HEK293 (cell line): ENCODE measurements around the gene GMEB2.
A peak's percentile ranks its signal among the peaks of the same experiment; 100 is the strongest.

Experiments
- CTCF ChIA-PET: fragments of 350-600 bp; formaldehyde crosslinking; extraction: SDS; loops from one replicate; lab custom pipeline; 2021; ENCODE audit warnings: antibody characterized with exemption; lab: Yijun Ruan, JAX
- POLR2A ChIA-PET: fragments of 300-600 bp; formaldehyde crosslinking; extraction: SDS; loops from one replicate; lab custom pipeline; 2020; ENCODE audit warnings: antibody characterized with exemption, inconsistent platforms; lab: Yijun Ruan, JAX
- H3K27ac ChIP-seq: fragments of 200-500 bp; sonication (Bioruptor generic); 2 replicates; pipeline ENCODE4 v1.5.1; 2014; ENCODE audit warnings: low read depth, low read length, control low read depth, inconsistent platforms; ENCODE audit errors: extremely low read depth
- H3K36me3 ChIP-seq, 2 experiments: fragments of 200-500 bp in 1 of 2; sonication (Bioruptor generic) in 1 of 2; 1 replicate in 1 of 2; 2 replicates in 1 of 2; pipeline ENCODE4 v1.5.1; 2014 to 2017; ENCODE audit warnings: inconsistent platforms in 2 of 2, low read length in 2 of 2; ENCODE audit not compliant: control insufficient read depth in 2 of 2, insufficient read depth in 1 of 2
- H3K4me1 ChIP-seq: fragments of 200-500 bp; sonication (Bioruptor generic); 2 replicates; pipeline ENCODE4 v1.5.1; 2014; ENCODE audit warnings: mild to moderate bottlenecking, low read length, inconsistent platforms; ENCODE audit not compliant: control insufficient read depth, insufficient read depth
- H3K4me3 ChIP-seq: 2 replicates; pipeline ENCODE4 v1.5.1; 2011; ENCODE audit warnings: low read depth, mild to moderate bottlenecking, control low read depth, low read length, moderate library complexity
- H3K9me3 ChIP-seq: fragments of 200-500 bp; sonication (Bioruptor generic); 2 replicates; pipeline ENCODE4 v1.5.1; 2014; ENCODE audit warnings: low read depth, low read length, inconsistent platforms; ENCODE audit not compliant: control insufficient read depth, insufficient read depth
- OVOL3 ChIP-seq: fragments of 450-650 bp; formaldehyde crosslinking; IDR thresholded peaks from 2 replicates; pipeline ENCODE4 v1.5.1; 2016; ENCODE audit warnings: missing biosample characterization, missing genetic modification characterization
- SETDB1 ChIP-seq: IDR thresholded peaks from one replicate; pipeline ENCODE4 v1.6.1; 2017; ENCODE audit warnings: mild to moderate bottlenecking, low read length, moderate library complexity, mixed read lengths; ENCODE audit not compliant: insufficient read length
- SP7 ChIP-seq: fragments of 450-650 bp; formaldehyde crosslinking; IDR thresholded peaks from 2 replicates; pipeline ENCODE4 v1.5.1; 2016; ENCODE audit warnings: missing biosample characterization, missing genetic modification characterization
- ZEB2 ChIP-seq: fragments of 450-650 bp; formaldehyde crosslinking; IDR thresholded peaks from 2 replicates; pipeline ENCODE4 v1.5.1; 2016; ENCODE audit warnings: missing biosample characterization, missing genetic modification characterization
- ZFP37 ChIP-seq: fragments of 450-650 bp; formaldehyde crosslinking; IDR thresholded peaks from 2 replicates; pipeline ENCODE4 v1.5.1; 2016; ENCODE audit warnings: missing biosample characterization, missing genetic modification characterization
- ZNF10 ChIP-seq: fragments of 450-650 bp; formaldehyde crosslinking; IDR thresholded peaks from 2 replicates; pipeline ENCODE4 v1.5.1; 2017; ENCODE audit warnings: missing biosample characterization, missing genetic modification characterization
- ZNF184 ChIP-seq: fragments of 450-650 bp; IDR thresholded peaks from 2 replicates; pipeline ENCODE4 v1.5.1; 2018; ENCODE audit warnings: missing biosample characterization, mild to moderate bottlenecking, missing genetic modification characterization
- ZNF302 ChIP-seq: fragments of 450-650 bp; formaldehyde crosslinking; IDR thresholded peaks from 2 replicates; pipeline ENCODE4 v1.5.1; 2016; ENCODE audit warnings: missing biosample characterization, missing genetic modification characterization, low read depth
- ZNF433 ChIP-seq: fragments of 450-650 bp; formaldehyde crosslinking; IDR thresholded peaks from 2 replicates; pipeline ENCODE4 v1.5.1; 2016; ENCODE audit warnings: missing biosample characterization, missing genetic modification characterization, low read depth
- ZNF501 ChIP-seq: fragments of 450-650 bp; formaldehyde crosslinking; IDR thresholded peaks from 2 replicates; pipeline ENCODE4 v1.5.1; 2016; ENCODE audit warnings: missing biosample characterization, missing genetic modification characterization
- ZNF600 ChIP-seq: fragments of 450-650 bp; formaldehyde crosslinking; IDR thresholded peaks from 2 replicates; pipeline ENCODE4 v1.5.1; 2016; ENCODE audit warnings: missing biosample characterization, missing genetic modification characterization
- ZNF621 ChIP-seq: fragments of 450-650 bp; formaldehyde crosslinking; IDR thresholded peaks from 2 replicates; pipeline ENCODE4 v1.5.1; 2017; ENCODE audit warnings: missing biosample characterization, missing genetic modification characterization
- ZNF626 ChIP-seq: fragments of 450-650 bp; sonication (Bioruptor Pico); formaldehyde crosslinking; IDR thresholded peaks from 2 replicates; pipeline ENCODE4 v1.5.1; 2018; ENCODE audit warnings: missing biosample characterization, missing genetic modification characterization, inconsistent platforms
- ZNF670 ChIP-seq: fragments of 450-650 bp; formaldehyde crosslinking; IDR thresholded peaks from 2 replicates; pipeline ENCODE4 v1.5.1; 2016; ENCODE audit warnings: missing biosample characterization, missing genetic modification characterization, low read depth
- ZNF701 ChIP-seq: fragments of 450-650 bp; formaldehyde crosslinking; IDR thresholded peaks from 2 replicates; pipeline ENCODE4 v1.5.1; 2016; ENCODE audit warnings: missing biosample characterization, missing genetic modification characterization
- ZNF792 ChIP-seq: fragments of 450-650 bp; formaldehyde crosslinking; IDR thresholded peaks from 2 replicates; pipeline ENCODE4 v1.5.1; 2016; ENCODE audit warnings: missing biosample characterization, missing genetic modification characterization
- ZSCAN16 ChIP-seq: fragments of 450-650 bp; formaldehyde crosslinking; IDR thresholded peaks from 2 replicates; pipeline ENCODE4 v1.5.1; 2016; ENCODE audit warnings: missing biosample characterization, missing genetic modification characterization
- TF ChIP-seq, protein P1 (sequence below): fragments of 450-650 bp; formaldehyde crosslinking; IDR thresholded peaks from 2 replicates; pipeline ENCODE4 v1.5.1; 2016; ENCODE audit warnings: missing biosample characterization, missing genetic modification characterization
- TF ChIP-seq, protein P2 (sequence below): fragments of 450-650 bp; IDR thresholded peaks from 2 replicates; pipeline ENCODE4 v1.5.1; 2018; ENCODE audit warnings: missing biosample characterization, missing genetic modification characterization
- TF ChIP-seq, protein P3 (sequence below): fragments of 450-650 bp; formaldehyde crosslinking; IDR thresholded peaks from 2 replicates; pipeline ENCODE4 v1.5.1; 2016; ENCODE audit warnings: missing biosample characterization, missing genetic modification characterization, low read depth
- TF ChIP-seq, protein P4 (sequence below): sonication (generic); formaldehyde crosslinking; IDR thresholded peaks from 2 replicates; pipeline ENCODE4 v1.8.1; 2022; ENCODE audit warnings: mild to moderate bottlenecking, moderate library complexity, missing genetic modification reagents
- TF ChIP-seq, protein P5 (sequence below): fragments of 450-650 bp; formaldehyde crosslinking; IDR thresholded peaks from 2 replicates; pipeline ENCODE4 v1.5.1; 2017; ENCODE audit warnings: missing biosample characterization, missing genetic modification characterization

GMEB2 gene

DNA sequence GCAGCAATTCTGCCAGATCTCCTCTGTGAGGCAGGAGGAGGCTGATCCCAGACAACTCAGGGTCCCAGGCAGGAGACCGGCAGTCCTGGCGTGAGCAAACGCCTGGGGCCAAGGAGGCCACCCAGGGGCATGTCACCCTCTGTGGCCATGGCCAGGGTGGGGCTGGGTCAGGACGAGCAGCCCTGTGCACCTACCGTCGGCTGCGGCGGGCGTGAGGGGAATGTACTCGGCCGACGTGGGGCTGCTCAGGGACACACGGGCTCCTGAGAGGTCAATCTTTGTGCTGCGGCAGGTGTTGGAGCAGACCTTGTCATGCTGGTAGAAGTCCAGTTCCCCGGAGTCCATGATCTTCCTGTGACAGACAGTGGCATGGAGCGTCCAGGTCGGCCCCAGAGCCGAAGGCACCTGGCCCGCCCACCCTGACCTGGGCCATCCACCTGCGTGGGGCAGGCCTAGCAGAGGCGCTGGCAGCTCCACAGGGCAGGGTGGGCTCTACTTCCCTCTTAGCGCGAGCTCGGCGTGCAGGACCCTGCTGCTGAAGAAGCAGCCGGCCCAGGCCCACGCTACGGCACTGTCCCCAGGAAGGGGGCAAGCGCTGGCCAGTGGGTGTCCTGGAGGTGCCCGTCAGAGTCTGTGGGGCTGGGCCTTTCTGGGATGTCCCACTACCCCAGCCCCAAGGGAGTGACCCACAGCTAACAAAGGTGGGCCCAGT is 31.3 kb downstream of the GMEB2 start:
- ChIA-PET CTCF (no interaction called here), POLR2A (no interaction called here)
- Histone ChIP-seq H3K9me3 (no peaks in the 10 kb centered on the region), H3K36me3 (peaks cover 6 to 64% of the 10 kb centered on the region in 2 experiments; a peak in 2 of 3 replicates), H3K4me1 (no peaks in the 10 kb centered on the region), H3K4me3 (no peak overlapping the region), H3K27ac (no peak overlapping the region)
- 0 out of 2 replicates have a peak, but pooled peaks have one; percentile 25 for TF ChIP-seq ZNF600 (tag by site-specific recombination)
- no peak for TF ChIP-seq ZNF670

DNA sequence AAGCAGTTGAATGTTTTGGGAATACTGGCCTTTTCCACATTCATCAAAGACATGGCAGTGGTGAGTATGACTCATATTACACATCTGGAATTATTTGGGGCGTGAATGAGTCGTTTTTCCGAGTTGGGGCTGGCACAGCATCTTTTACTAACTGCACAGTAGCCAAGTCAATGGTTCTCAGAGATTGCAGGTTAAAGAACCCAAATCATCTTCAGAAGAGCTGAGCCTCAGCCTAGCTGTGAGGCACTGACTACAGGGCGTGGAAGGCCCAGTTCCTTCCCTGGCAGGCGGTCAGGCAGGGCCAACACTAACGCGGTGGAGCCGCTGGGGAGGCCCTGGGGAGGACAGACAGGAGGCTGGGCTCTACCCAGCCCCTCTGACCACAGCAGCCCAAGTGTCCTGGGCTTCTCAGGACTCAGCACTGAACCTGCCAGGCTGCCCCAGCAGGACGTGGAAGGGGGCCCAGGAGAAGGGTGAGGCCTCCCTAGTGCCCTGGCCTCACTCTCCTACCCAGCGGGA is 32.8 kb downstream of the GMEB2 start:
- Histone ChIP-seq H3K4me1 (no peaks in the 10 kb centered on the region), H3K27ac (no peak overlapping the region), H3K4me3 (no peak overlapping the region)
- ChIA-PET POLR2A (no interaction called here), CTCF (no interaction called here)
- TF ChIP-seq SETDB1 (no peak), ZFP37 (no peak), OVOL3 (no peak), ZNF184 (tag by site-specific recombination) (no peak), ZNF302 (no peak), ZNF792 (tag by site-specific recombination) (no peak), ZSCAN16 (no peak), ZNF501 (tag by site-specific recombination) (no peak), ZNF621 (tag by site-specific recombination) (no peak), ZNF10 (tag by site-specific recombination) (no peak), SP7 (tag by site-specific recombination) (no peak), ZNF433 (no peak), ZEB2 (tag by site-specific recombination) (no peak), ZNF701 (tag by site-specific recombination) (no peak), ZNF626 (no peak)
- TF ChIP-seq, protein P1, sequence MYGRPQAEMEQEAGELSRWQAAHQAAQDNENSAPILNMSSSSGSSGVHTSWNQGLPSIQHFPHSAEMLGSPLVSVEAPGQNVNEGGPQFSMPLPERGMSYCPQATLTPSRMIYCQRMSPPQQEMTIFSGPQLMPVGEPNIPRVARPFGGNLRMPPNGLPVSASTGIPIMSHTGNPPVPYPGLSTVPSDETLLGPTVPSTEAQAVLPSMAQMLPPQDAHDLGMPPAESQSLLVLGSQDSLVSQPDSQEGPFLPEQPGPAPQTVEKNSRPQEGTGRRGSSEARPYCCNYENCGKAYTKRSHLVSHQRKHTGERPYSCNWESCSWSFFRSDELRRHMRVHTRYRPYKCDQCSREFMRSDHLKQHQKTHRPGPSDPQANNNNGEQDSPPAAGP (tag by site-specific recombination) = no peak
- TF ChIP-seq, protein P2, sequence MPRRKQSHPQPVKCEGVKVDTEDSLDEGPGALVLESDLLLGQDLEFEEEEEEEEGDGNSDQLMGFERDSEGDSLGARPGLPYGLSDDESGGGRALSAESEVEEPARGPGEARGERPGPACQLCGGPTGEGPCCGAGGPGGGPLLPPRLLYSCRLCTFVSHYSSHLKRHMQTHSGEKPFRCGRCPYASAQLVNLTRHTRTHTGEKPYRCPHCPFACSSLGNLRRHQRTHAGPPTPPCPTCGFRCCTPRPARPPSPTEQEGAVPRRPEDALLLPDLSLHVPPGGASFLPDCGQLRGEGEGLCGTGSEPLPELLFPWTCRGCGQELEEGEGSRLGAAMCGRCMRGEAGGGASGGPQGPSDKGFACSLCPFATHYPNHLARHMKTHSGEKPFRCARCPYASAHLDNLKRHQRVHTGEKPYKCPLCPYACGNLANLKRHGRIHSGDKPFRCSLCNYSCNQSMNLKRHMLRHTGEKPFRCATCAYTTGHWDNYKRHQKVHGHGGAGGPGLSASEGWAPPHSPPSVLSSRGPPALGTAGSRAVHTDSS = no peak
- TF ChIP-seq, protein P3, sequence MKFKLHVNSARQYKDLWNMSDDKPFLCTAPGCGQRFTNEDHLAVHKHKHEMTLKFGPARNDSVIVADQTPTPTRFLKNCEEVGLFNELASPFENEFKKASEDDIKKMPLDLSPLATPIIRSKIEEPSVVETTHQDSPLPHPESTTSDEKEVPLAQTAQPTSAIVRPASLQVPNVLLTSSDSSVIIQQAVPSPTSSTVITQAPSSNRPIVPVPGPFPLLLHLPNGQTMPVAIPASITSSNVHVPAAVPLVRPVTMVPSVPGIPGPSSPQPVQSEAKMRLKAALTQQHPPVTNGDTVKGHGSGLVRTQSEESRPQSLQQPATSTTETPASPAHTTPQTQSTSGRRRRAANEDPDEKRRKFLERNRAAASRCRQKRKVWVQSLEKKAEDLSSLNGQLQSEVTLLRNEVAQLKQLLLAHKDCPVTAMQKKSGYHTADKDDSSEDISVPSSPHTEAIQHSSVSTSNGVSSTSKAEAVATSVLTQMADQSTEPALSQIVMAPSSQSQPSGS = no peak
- TF ChIP-seq, protein P4, sequence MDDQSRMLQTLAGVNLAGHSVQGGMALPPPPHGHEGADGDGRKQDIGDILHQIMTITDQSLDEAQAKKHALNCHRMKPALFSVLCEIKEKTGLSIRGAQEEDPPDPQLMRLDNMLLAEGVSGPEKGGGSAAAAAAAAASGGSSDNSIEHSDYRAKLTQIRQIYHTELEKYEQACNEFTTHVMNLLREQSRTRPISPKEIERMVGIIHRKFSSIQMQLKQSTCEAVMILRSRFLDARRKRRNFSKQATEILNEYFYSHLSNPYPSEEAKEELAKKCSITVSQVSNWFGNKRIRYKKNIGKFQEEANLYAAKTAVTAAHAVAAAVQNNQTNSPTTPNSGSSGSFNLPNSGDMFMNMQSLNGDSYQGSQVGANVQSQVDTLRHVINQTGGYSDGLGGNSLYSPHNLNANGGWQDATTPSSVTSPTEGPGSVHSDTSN = no peak
- TF ChIP-seq, protein P5, sequence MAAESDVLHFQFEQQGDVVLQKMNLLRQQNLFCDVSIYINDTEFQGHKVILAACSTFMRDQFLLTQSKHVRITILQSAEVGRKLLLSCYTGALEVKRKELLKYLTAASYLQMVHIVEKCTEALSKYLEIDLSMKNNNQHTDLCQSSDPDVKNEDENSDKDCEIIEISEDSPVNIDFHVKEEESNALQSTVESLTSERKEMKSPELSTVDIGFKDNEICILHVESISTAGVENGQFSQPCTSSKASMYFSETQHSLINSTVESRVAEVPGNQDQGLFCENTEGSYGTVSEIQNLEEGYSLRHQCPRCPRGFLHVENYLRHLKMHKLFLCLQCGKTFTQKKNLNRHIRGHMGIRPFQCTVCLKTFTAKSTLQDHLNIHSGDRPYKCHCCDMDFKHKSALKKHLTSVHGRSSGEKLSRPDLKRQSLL (tag by site-specific recombination) = no peak
- TF ChIP-seq, all 188 proteins: peak for 0
- Histone ChIP-seq H3K36me3 (peaks cover 6 to 68% of the 10 kb centered on the region in 2 experiments; a peak in 2 of 3 replicates), H3K9me3 (no peaks in the 10 kb centered on the region)
